Measurements from ENCODE around the gene TRIM58.

DNA sequence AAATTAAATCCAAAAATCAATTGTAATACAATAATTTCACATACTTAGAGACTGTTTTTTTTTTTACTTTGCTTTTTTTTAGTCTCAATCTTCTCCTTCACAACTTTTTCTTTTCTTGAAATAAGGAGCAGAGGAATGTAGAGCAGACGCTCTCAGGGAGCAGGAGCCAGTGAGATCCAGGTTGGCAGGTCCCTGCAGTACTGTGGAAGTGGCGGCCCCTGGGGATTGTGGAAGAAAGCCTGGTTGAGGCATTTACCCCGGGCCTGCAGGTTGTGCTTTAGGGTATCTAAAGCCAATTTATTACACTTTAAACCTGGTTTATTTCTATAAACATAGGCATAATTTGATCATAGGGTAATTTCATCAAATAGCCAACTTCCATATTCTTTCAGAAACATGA, 67.0 kb downstream of the TRIM58 start:
- TF ChIP-seq, protein P1, sequence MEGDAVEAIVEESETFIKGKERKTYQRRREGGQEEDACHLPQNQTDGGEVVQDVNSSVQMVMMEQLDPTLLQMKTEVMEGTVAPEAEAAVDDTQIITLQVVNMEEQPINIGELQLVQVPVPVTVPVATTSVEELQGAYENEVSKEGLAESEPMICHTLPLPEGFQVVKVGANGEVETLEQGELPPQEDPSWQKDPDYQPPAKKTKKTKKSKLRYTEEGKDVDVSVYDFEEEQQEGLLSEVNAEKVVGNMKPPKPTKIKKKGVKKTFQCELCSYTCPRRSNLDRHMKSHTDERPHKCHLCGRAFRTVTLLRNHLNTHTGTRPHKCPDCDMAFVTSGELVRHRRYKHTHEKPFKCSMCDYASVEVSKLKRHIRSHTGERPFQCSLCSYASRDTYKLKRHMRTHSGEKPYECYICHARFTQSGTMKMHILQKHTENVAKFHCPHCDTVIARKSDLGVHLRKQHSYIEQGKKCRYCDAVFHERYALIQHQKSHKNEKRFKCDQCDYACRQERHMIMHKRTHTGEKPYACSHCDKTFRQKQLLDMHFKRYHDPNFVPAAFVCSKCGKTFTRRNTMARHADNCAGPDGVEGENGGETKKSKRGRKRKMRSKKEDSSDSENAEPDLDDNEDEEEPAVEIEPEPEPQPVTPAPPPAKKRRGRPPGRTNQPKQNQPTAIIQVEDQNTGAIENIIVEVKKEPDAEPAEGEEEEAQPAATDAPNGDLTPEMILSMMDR (IDR thresholded peaks at IDR 0.05) = no peak
- TF ChIP-seq POLR2A (IDR thresholded peaks at IDR 0.05) (no peak), POLR2AphosphoS5 (IDR thresholded peaks at IDR 0.05) (no peak)
